ENCODE data around the gene KRTAP10-10.
"Not testable (repeated sequence)": the region's sequence is repeated elsewhere in the genome, so short reads cannot be mapped to it uniquely, and the experiment has no call there.

KRTAP10-10 gene

GRCh38 chr21:44636209-44637017, 743 bp upstream of the KRTAP10-10 start:
- no CpG with 5 or more reads among the region's 15 CpGs for WGBS (ENCODE audit: extremely low coverage, insufficient coverage, insufficient read length)
- H3K9me3 ChIP-seq (ENCODE audit: insufficient read depth, low read depth, low read length) = no peaks in the 10 kb centered on the region

GRCh38 chr21:44637851-44638348, 744 bp downstream of the KRTAP10-10 start:
- not testable (repeated sequence) for H3K79me1 ChIP-seq (ENCODE audit: low read length); DNase-seq; H4K12ac ChIP-seq (ENCODE audit: low read depth, low read length); H3K9me3 ChIP-seq (ENCODE audit: insufficient read depth, low read depth, low read length); H3K9ac ChIP-seq (ENCODE audit: low read length); H3K36me3 ChIP-seq (ENCODE audit: control insufficient read depth in 1 of 2, insufficient read depth in 2 of 2, low read length in 2 of 2); H3K23ac ChIP-seq (ENCODE audit: low read length); H2AFZ ChIP-seq (ENCODE audit: insufficient read depth, low read length, poor library complexity); H3K14ac ChIP-seq (ENCODE audit: low read length); H2BK120ac ChIP-seq (ENCODE audit: insufficient read depth, low read length, poor library complexity); H3K4me3 ChIP-seq (ENCODE audit: low read depth, low read length); H4K91ac ChIP-seq (ENCODE audit: low read depth, low read length); H4K8ac ChIP-seq (ENCODE audit: low read depth, low read length); H3K4me2 ChIP-seq (ENCODE audit: low read length); H2BK12ac ChIP-seq (ENCODE audit: low read length); H3K79me2 ChIP-seq (ENCODE audit: control insufficient read depth, insufficient read depth, low read length, poor library complexity); H3K18ac ChIP-seq (ENCODE audit: low read length); H2AK5ac ChIP-seq (ENCODE audit: low read length); H3K4me1 ChIP-seq (ENCODE audit: control insufficient read depth in 1 of 2, insufficient read depth in 2 of 2, low read length in 2 of 2); H2BK5ac ChIP-seq (ENCODE audit: low read depth, low read length, poor library complexity); H3K4ac ChIP-seq (ENCODE audit: low read depth, low read length); H3K27me3 ChIP-seq (ENCODE audit: insufficient read depth, low read length); H3K27ac ChIP-seq (ENCODE audit: low read depth, low read length)
- no CpG with 5 or more reads among the region's 12 CpGs for WGBS (ENCODE audit: extremely low coverage, insufficient coverage, insufficient read length)

More at GRCh38 chr21:44636209-44637017, 743 bp upstream of the KRTAP10-10 start:
- Histone ChIP-seq H2BK120ac (ENCODE audit: insufficient read depth, low read length, poor library complexity) (no peak overlapping the region), H2AK5ac (ENCODE audit: low read length) (no peak overlapping the region), H2BK12ac (ENCODE audit: low read length) (no peak overlapping the region), H3K27ac (ENCODE audit: low read depth, low read length) (no peak overlapping the region), H3K18ac (ENCODE audit: low read length) (no peak overlapping the region), H3K27me3 (ENCODE audit: insufficient read depth, low read length) (no peaks in the 10 kb centered on the region), H3K79me2 (ENCODE audit: control insufficient read depth, insufficient read depth, low read length, poor library complexity) (no peaks in the 10 kb centered on the region), H2BK5ac (ENCODE audit: low read depth, low read length, poor library complexity) (no peak overlapping the region), H3K9ac (ENCODE audit: low read length) (no peak overlapping the region), H2AFZ (ENCODE audit: insufficient read depth, low read length, poor library complexity) (no peak overlapping the region), H3K14ac (ENCODE audit: low read length) (no peak overlapping the region), H4K12ac (ENCODE audit: low read depth, low read length) (no peak overlapping the region), H3K36me3 (ENCODE audit: control insufficient read depth in 1 of 2, insufficient read depth in 2 of 2, low read length in 2 of 2) (no peaks in the 10 kb centered on the region), H4K91ac (ENCODE audit: low read depth, low read length) (no peak overlapping the region), H3K79me1 (ENCODE audit: low read length) (no peaks in the 10 kb centered on the region), H3K4me1 (ENCODE audit: control insufficient read depth in 1 of 2, insufficient read depth in 2 of 2, low read length in 2 of 2) (no peaks in the 10 kb centered on the region), H3K23ac (ENCODE audit: low read length) (no peak overlapping the region), H4K8ac (ENCODE audit: low read depth, low read length) (no peak overlapping the region), H3K4me2 (ENCODE audit: low read length) (no peak overlapping the region), H3K4ac (ENCODE audit: low read depth, low read length) (no peak overlapping the region), H3K4me3 (ENCODE audit: low read depth, low read length) (no peak overlapping the region)
- no peak for DNase-seq

- H3K9ac ChIP-seq (ENCODE audit: low read length); H3K4me3 ChIP-seq (ENCODE audit: low read depth, low read length); H2BK12ac ChIP-seq (ENCODE audit: low read length); H3K79me1 ChIP-seq (ENCODE audit: low read length); H3K23ac ChIP-seq (ENCODE audit: low read length); H4K12ac ChIP-seq (ENCODE audit: low read depth, low read length); H3K27ac ChIP-seq (ENCODE audit: low read depth, low read length); H3K4me1 ChIP-seq (ENCODE audit: control insufficient read depth in 1 of 2, insufficient read depth in 2 of 2, low read length in 2 of 2); H2BK120ac ChIP-seq (ENCODE audit: insufficient read depth, low read length, poor library complexity); H4K91ac ChIP-seq (ENCODE audit: low read depth, low read length); H3K14ac ChIP-seq (ENCODE audit: low read length); DNase-seq; H3K9me3 ChIP-seq (ENCODE audit: insufficient read depth, low read depth, low read length); H3K27me3 ChIP-seq (ENCODE audit: insufficient read depth, low read length); H3K79me2 ChIP-seq (ENCODE audit: control insufficient read depth, insufficient read depth, low read length, poor library complexity); H2BK5ac ChIP-seq (ENCODE audit: low read depth, low read length, poor library complexity); H3K4me2 ChIP-seq (ENCODE audit: low read length); H2AFZ ChIP-seq (ENCODE audit: insufficient read depth, low read length, poor library complexity); H3K18ac ChIP-seq (ENCODE audit: low read length); H2AK5ac ChIP-seq (ENCODE audit: low read length); H4K8ac ChIP-seq (ENCODE audit: low read depth, low read length); H3K4ac ChIP-seq (ENCODE audit: low read depth, low read length); H3K36me3 ChIP-seq (ENCODE audit: control insufficient read depth in 1 of 2, insufficient read depth in 2 of 2, low read length in 2 of 2): not testable (repeated sequence)
- no CpG with 5 or more reads among the region's 21 CpGs for WGBS (ENCODE audit: extremely low coverage, insufficient coverage, insufficient read length)
Observed at GRCh38 chr21:44638506-44639330, 1.6 kb downstream of the KRTAP10-10 start.

GRCh38 chr21:44639331-44639655, 2.1 kb downstream of the KRTAP10-10 start:
- H3K27ac ChIP-seq (ENCODE audit: low read depth, low read length) = no peak overlapping the region
- no peaks in the 10 kb centered on the region for H3K4me1 ChIP-seq (ENCODE audit: control insufficient read depth in 1 of 2, insufficient read depth in 2 of 2, low read length in 2 of 2)
- no peak overlapping the region for H3K4ac ChIP-seq (ENCODE audit: low read depth, low read length)
- H3K27me3 ChIP-seq (ENCODE audit: insufficient read depth, low read length) = no peaks in the 10 kb centered on the region
- H3K36me3 ChIP-seq (ENCODE audit: control insufficient read depth in 1 of 2, insufficient read depth in 2 of 2, low read length in 2 of 2) = no peaks in the 10 kb centered on the region
- no CpG with 5 or more reads among the region's 12 CpGs for WGBS (ENCODE audit: extremely low coverage, insufficient coverage, insufficient read length)
- no peak overlapping the region for H3K4me3 ChIP-seq (ENCODE audit: low read depth, low read length)
- no peak overlapping the region for H2BK12ac ChIP-seq (ENCODE audit: low read length)
- DNase-seq = no peak
- no peak overlapping the region for H3K18ac ChIP-seq (ENCODE audit: low read length)
- no peaks in the 10 kb centered on the region for H3K79me1 ChIP-seq (ENCODE audit: low read length)
- H4K8ac ChIP-seq (ENCODE audit: low read depth, low read length) = no peak overlapping the region
- no peak overlapping the region for H4K12ac ChIP-seq (ENCODE audit: low read depth, low read length)
- no peak overlapping the region for H4K91ac ChIP-seq (ENCODE audit: low read depth, low read length)
- no peaks in the 10 kb centered on the region for H3K9me3 ChIP-seq (ENCODE audit: insufficient read depth, low read depth, low read length)
- no peaks in the 10 kb centered on the region for H3K79me2 ChIP-seq (ENCODE audit: control insufficient read depth, insufficient read depth, low read length, poor library complexity)
- no peak overlapping the region for H2AK5ac ChIP-seq (ENCODE audit: low read length)
- H3K4me2 ChIP-seq (ENCODE audit: low read length) = no peak overlapping the region
- no peak overlapping the region for H3K9ac ChIP-seq (ENCODE audit: low read length)
- H3K23ac ChIP-seq (ENCODE audit: low read length) = no peak overlapping the region
- no peak overlapping the region for H2BK5ac ChIP-seq (ENCODE audit: low read depth, low read length, poor library complexity)
- no peak overlapping the region for H3K14ac ChIP-seq (ENCODE audit: low read length)
- no peak overlapping the region for H2BK120ac ChIP-seq (ENCODE audit: insufficient read depth, low read length, poor library complexity)
- H2AFZ ChIP-seq (ENCODE audit: insufficient read depth, low read length, poor library complexity) = no peak overlapping the region

All from trophoblast cell (in vitro differentiated cells and primary cell).